Measurements from ENCODE around the gene PPP2R5C. TPM values are rescaled to one million over a fixed set of nuclear protein-coding genes. Genes with fewer than 3 reads are reported as not detected.
"Not testable (repeated sequence)": the region's sequence is repeated elsewhere in the genome, so short reads cannot be mapped to it uniquely, and the experiment has no call there.

Gene PPP2R5C
- total RNA-seq, 1 experiment from 2014 or later = 301 TPM

DNA sequence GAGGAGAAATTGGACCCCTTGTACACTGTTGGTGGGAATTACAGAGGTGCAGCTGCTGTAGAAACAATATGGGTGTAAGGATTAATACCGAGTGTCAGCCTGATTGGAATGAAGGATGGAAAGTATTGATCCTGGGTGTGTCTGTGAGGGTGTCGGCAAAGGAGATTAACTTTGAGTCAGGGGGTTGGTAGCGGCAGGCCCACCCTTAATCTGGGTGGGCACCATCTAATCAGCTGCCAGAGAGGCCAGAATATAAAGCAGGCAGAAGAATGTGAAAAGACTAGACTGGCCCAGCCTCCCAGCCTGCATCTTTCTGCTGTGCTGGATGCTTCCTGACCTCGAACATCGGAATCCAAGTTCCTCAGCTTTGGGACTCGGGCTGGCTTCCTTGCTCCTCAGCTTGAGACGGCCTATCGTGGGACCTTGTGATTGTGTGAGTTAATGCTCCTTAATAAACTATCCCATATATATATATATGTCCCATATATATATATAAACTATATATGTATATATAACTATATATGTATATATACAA is 38.4 kb upstream of the PPP2R5C start:
- H3K9me3 ChIP-seq (ENCODE audit: low read length) = no peaks in the 10 kb centered on the region
- no peaks in the 10 kb centered on the region for H4K20me1 ChIP-seq (ENCODE audit: insufficient read depth, low read depth, low read length)
- no peaks in the 10 kb centered on the region for H3K27me3 ChIP-seq (ENCODE audit: low read length)
- no peaks in the 10 kb centered on the region for H3K36me3 ChIP-seq (ENCODE audit: insufficient read depth, low read length)
- no peak overlapping the region for H3K4me2 ChIP-seq (ENCODE audit: low read depth, low read length, poor library complexity, severe bottlenecking)
- no peak overlapping the region for H2AFZ ChIP-seq (ENCODE audit: low read length)
- H3K9ac ChIP-seq (ENCODE audit: low read length) = no peak overlapping the region
- DNase-seq = no peak
- no peak overlapping the region for H3K4me3 ChIP-seq (ENCODE audit: low read length)
- H3K9me2 ChIP-seq (replicated peaks; ENCODE audit: insufficient read depth, low read length) = no peaks in the 10 kb centered on the region
- H3K79me2 ChIP-seq (ENCODE audit: low read length) = no peaks in the 10 kb centered on the region
- H3K4me1 ChIP-seq (ENCODE audit: low read length) = no peaks in the 10 kb centered on the region
- H3K27ac ChIP-seq (ENCODE audit: low read length) = no peak overlapping the region

DNA sequence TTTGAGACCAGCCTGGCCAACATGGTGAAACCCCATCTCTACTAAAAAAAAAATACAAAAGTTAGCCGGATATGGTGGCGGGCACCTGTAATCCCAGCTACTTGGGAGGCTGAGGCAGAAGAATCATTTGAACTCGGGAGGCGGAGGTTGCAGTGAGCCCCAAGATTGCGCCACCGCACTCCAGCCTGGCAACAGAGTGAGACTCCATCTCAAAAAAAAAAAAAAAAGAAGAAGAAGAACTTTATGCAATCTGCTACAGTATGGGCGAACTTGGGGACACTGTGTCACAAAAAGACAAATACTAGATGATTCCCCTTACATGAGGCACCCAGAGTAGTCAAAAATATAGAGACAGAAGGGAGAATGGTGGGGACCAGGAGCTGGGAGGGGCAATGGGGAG is 35.9 kb upstream of the PPP2R5C start:
- H3K4me3 ChIP-seq (ENCODE audit: low read length); H3K9ac ChIP-seq (ENCODE audit: low read length); H3K4me2 ChIP-seq (ENCODE audit: low read depth, low read length, poor library complexity, severe bottlenecking); H3K4me1 ChIP-seq (ENCODE audit: low read length); H4K20me1 ChIP-seq (ENCODE audit: insufficient read depth, low read depth, low read length); H3K9me3 ChIP-seq (ENCODE audit: low read length); H3K27ac ChIP-seq (ENCODE audit: low read length); H2AFZ ChIP-seq (ENCODE audit: low read length); H3K9me2 ChIP-seq (replicated peaks; ENCODE audit: insufficient read depth, low read length); H3K79me2 ChIP-seq (ENCODE audit: low read length); H3K27me3 ChIP-seq (ENCODE audit: low read length); H3K36me3 ChIP-seq (ENCODE audit: insufficient read depth, low read length); DNase-seq: not testable (repeated sequence)

DNA sequence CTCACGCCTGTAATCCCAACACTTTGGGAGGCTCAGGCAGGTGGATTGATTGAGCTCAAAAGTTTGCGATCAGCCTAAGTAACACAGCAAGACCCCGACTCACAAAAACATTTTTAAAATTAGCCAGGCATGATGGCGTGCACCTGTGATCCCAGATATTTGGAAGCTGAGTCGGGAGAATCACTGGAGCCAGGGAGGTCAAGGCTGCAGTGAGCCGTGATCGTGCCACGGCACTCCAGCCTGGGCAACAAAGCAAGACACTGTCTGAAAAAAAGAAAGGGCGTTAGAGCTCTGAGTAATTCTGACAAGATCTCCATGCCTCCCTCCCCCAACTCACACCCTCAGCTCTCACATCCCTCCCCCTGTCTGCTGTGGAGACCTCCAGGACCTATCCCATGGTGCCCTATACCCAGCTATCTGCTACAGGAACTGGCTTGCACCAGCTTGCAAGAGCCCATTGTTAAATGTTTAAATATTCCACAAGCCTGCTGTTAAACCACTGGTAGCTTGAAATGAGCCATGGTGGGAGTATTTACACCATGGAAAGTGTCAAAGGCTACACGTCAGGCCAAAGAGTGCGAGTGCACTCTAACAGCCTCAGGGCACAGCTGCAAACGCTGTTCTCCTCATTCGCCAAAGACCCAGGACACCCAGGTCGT is 35.1 kb upstream of the PPP2R5C start:
- Histone ChIP-seq H4K20me1 (ENCODE audit: insufficient read depth, low read depth, low read length) (no peaks in the 10 kb centered on the region), H3K79me2 (ENCODE audit: low read length) (no peaks in the 10 kb centered on the region), H3K27ac (ENCODE audit: low read length) (no peak overlapping the region), H3K4me3 (ENCODE audit: low read length) (no peak overlapping the region), H3K4me1 (ENCODE audit: low read length) (peaks cover 1% of the 10 kb centered on the region), H3K4me2 (ENCODE audit: low read depth, low read length, poor library complexity, severe bottlenecking) (no peak overlapping the region), H3K9ac (ENCODE audit: low read length) (no peak overlapping the region), H2AFZ (ENCODE audit: low read length) (no peak overlapping the region), H3K9me3 (ENCODE audit: low read length) (no peaks in the 10 kb centered on the region), H3K9me2 (replicated peaks; ENCODE audit: insufficient read depth, low read length) (no peaks in the 10 kb centered on the region), H3K27me3 (ENCODE audit: low read length) (no peaks in the 10 kb centered on the region), H3K36me3 (ENCODE audit: insufficient read depth, low read length) (no peaks in the 10 kb centered on the region)
- no peak for DNase-seq

- H3K9me3 ChIP-seq (ENCODE audit: low read length) = no peaks in the 10 kb centered on the region
- no peak overlapping the region for H3K4me3 ChIP-seq (ENCODE audit: low read length)
- peaks cover 6% of the 10 kb centered on the region for H3K4me1 ChIP-seq (ENCODE audit: low read length)
- no peaks in the 10 kb centered on the region for H3K79me2 ChIP-seq (ENCODE audit: low read length)
- no peaks in the 10 kb centered on the region for H3K27me3 ChIP-seq (ENCODE audit: low read length)
- H3K9ac ChIP-seq (ENCODE audit: low read length) = no peak overlapping the region
- H3K4me2 ChIP-seq (ENCODE audit: low read depth, low read length, poor library complexity, severe bottlenecking) = no peak overlapping the region
- no peak overlapping the region for H3K27ac ChIP-seq (ENCODE audit: low read length)
- H4K20me1 ChIP-seq (ENCODE audit: insufficient read depth, low read depth, low read length) = no peaks in the 10 kb centered on the region
- no peak overlapping the region for H2AFZ ChIP-seq (ENCODE audit: low read length)
- no peaks in the 10 kb centered on the region for H3K36me3 ChIP-seq (ENCODE audit: insufficient read depth, low read length)
- no peak for DNase-seq
- H3K9me2 ChIP-seq (replicated peaks; ENCODE audit: insufficient read depth, low read length) = no peaks in the 10 kb centered on the region
Measured at GRCh38 chr14:101726954-101727302, 34.6 kb upstream of the PPP2R5C start.

DNA sequence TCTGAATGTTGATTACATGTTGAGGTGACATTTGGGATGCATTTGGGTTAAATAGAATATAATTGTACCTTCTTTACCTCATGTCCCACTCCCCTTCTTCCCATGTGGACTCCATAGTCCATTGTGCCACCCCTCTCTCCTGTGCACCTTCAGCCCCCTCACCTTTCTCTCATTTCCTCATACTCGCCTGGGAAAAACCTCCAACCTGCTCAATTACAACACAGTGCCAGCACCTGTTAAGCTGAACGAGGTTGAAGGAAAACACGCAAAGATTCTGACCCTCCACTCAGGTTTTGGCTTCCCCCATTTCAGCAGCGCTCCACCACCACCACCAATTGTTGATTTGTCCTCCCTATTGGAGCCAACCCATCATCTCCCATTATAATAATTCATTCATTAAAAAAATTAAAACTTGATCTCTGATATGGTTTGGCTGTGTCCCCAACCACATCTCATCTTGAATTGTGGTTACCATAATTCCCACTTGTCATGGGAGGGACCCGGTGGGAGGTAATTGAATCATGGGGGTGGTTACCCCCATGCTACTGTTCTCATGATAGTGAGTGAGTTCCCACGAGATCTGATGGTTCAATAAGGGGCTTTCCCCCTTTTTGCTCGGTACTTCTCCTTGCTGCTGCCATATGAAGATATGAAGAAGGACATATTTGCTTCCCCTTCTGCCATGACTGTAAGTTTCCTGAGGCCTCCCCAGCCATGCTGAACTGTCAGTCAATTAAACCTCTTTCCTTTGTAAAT is 33.7 kb upstream of the PPP2R5C start:
- Histone ChIP-seq H4K20me1 (ENCODE audit: insufficient read depth, low read depth, low read length) (no peaks in the 10 kb centered on the region), H2AFZ (ENCODE audit: low read length) (no peak overlapping the region), H3K4me2 (ENCODE audit: low read depth, low read length, poor library complexity, severe bottlenecking) (no peak overlapping the region), H3K36me3 (ENCODE audit: insufficient read depth, low read length) (no peaks in the 10 kb centered on the region), H3K4me3 (ENCODE audit: low read length) (no peak overlapping the region), H3K27ac (ENCODE audit: low read length) (no peak overlapping the region), H3K9ac (ENCODE audit: low read length) (no peak overlapping the region), H3K9me3 (ENCODE audit: low read length) (no peaks in the 10 kb centered on the region), H3K4me1 (ENCODE audit: low read length) (peaks cover 7% of the 10 kb centered on the region), H3K27me3 (ENCODE audit: low read length) (no peaks in the 10 kb centered on the region), H3K9me2 (replicated peaks; ENCODE audit: insufficient read depth, low read length) (no peaks in the 10 kb centered on the region), H3K79me2 (ENCODE audit: low read length) (no peaks in the 10 kb centered on the region)
- DNase-seq = no peak

DNA sequence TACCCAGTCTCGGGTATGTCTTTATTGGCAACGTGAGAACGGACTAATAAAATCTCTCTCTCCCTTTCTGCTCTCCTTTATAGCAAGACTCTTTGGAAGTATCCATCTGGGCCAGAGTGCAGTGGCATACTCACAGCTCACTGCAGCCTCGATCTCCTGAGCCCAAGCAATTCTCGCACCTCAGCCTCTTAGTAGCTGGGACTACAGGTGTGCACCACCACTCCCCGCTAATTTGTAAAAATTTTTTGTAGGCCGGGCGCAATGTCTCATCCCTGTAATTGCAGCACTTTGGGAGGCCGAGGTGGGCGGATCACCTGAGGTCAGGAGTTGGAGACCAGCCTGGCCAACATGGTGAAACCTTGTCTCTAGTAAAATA is 33.2 kb upstream of the PPP2R5C start:
- no peaks in the 10 kb centered on the region for H3K9me3 ChIP-seq (ENCODE audit: low read length)
- DNase-seq = no peak
- no peaks in the 10 kb centered on the region for H3K36me3 ChIP-seq (ENCODE audit: insufficient read depth, low read length)
- H3K79me2 ChIP-seq (ENCODE audit: low read length) = no peaks in the 10 kb centered on the region
- H4K20me1 ChIP-seq (ENCODE audit: insufficient read depth, low read depth, low read length) = no peaks in the 10 kb centered on the region
- peaks cover 7% of the 10 kb centered on the region for H3K4me1 ChIP-seq (ENCODE audit: low read length)
- no peaks in the 10 kb centered on the region for H3K27me3 ChIP-seq (ENCODE audit: low read length)
- H3K4me2 ChIP-seq (ENCODE audit: low read depth, low read length, poor library complexity, severe bottlenecking) = no peak overlapping the region
- H2AFZ ChIP-seq (ENCODE audit: low read length) = no peak overlapping the region
- no peak overlapping the region for H3K9ac ChIP-seq (ENCODE audit: low read length)
- H3K27ac ChIP-seq (ENCODE audit: low read length) = no peak overlapping the region
- no peaks in the 10 kb centered on the region for H3K9me2 ChIP-seq (replicated peaks; ENCODE audit: insufficient read depth, low read length)
- H3K4me3 ChIP-seq (ENCODE audit: low read length) = no peak overlapping the region

DNA sequence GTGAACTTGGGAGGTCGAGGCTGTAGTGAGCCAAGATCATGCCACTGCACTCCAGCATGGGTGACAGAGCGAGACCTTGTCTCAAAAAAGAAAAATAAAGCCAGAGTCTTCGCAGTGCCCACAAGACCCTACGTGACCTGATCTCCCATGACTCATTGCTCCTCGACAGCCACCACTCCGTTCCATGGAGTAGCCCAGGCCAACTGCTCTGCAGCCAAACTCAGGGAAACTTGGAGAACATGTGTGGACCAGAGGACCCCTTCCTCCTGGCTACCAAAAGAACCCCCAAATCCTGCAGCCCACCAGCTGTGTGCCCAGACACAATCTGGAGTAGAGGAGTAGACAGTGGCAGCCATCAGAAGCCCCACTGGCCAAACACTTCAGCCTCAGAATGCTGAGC is 32.1 kb upstream of the PPP2R5C start:
- Histone ChIP-seq H3K4me1 (ENCODE audit: low read length) (peaks cover 7% of the 10 kb centered on the region), H3K4me3 (ENCODE audit: low read length) (no peak overlapping the region), H4K20me1 (ENCODE audit: insufficient read depth, low read depth, low read length) (no peaks in the 10 kb centered on the region), H3K9me2 (replicated peaks; ENCODE audit: insufficient read depth, low read length) (no peaks in the 10 kb centered on the region), H3K27me3 (ENCODE audit: low read length) (no peaks in the 10 kb centered on the region), H3K79me2 (ENCODE audit: low read length) (no peaks in the 10 kb centered on the region), H3K9me3 (ENCODE audit: low read length) (no peaks in the 10 kb centered on the region), H3K27ac (ENCODE audit: low read length) (no peak overlapping the region), H3K4me2 (ENCODE audit: low read depth, low read length, poor library complexity, severe bottlenecking) (no peak overlapping the region), H3K36me3 (ENCODE audit: insufficient read depth, low read length) (no peaks in the 10 kb centered on the region), H2AFZ (ENCODE audit: low read length) (no peak overlapping the region), H3K9ac (ENCODE audit: low read length) (no peak overlapping the region)
- no peak for DNase-seq

GRCh38 chr14:101730157-101730556 is 31.4 kb upstream of the PPP2R5C start:
- not testable (repeated sequence) for H3K27me3 ChIP-seq (ENCODE audit: low read length); H3K9me2 ChIP-seq (replicated peaks; ENCODE audit: insufficient read depth, low read length); H3K4me2 ChIP-seq (ENCODE audit: low read depth, low read length, poor library complexity, severe bottlenecking); H3K9ac ChIP-seq (ENCODE audit: low read length); H3K4me1 ChIP-seq (ENCODE audit: low read length); H4K20me1 ChIP-seq (ENCODE audit: insufficient read depth, low read depth, low read length); DNase-seq; H3K27ac ChIP-seq (ENCODE audit: low read length); H3K4me3 ChIP-seq (ENCODE audit: low read length); H3K36me3 ChIP-seq (ENCODE audit: insufficient read depth, low read length); H3K79me2 ChIP-seq (ENCODE audit: low read length); H3K9me3 ChIP-seq (ENCODE audit: low read length); H2AFZ ChIP-seq (ENCODE audit: low read length)
